GM18505 (cell line): ENCODE data around the gene F5.

Experiments used
- ATAC-seq: cut with Tn5 transposase; IDR thresholded peaks from one replicate; pipeline ENCODE4 v1.9.1; 2021; ENCODE audit not compliant: unreplicated experiment
- POLR2A ChIP-seq: IDR thresholded peaks from 4 replicates; pipeline ENCODE4 v1.6.1; 2011; ENCODE audit warnings: borderline replicate concordance; ENCODE audit not compliant: insufficient read depth, insufficient read length; ENCODE audit errors: extremely low read depth

Gene F5

DNA sequence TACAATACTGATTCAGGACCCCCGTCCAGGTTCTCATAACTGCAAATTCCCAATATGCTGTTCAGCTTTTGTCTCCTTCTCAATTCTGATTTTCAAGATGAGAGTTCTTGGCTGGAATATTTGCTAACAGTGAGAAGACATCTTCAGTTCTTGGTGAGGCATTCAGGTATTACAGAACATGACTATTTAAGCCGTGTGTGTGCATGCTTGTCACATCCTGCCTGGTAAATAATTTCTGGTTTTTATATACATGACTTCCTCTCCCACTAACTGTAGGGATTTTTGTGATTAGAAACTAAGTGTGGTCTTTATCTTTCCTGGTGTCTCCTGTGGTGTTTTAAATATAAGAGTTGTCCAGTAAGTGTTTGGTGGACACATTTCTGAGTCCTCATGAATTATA is 90.4 kb downstream of the F5 start:
- ATAC-seq = no peak
- TF ChIP-seq POLR2A = no peak

DNA sequence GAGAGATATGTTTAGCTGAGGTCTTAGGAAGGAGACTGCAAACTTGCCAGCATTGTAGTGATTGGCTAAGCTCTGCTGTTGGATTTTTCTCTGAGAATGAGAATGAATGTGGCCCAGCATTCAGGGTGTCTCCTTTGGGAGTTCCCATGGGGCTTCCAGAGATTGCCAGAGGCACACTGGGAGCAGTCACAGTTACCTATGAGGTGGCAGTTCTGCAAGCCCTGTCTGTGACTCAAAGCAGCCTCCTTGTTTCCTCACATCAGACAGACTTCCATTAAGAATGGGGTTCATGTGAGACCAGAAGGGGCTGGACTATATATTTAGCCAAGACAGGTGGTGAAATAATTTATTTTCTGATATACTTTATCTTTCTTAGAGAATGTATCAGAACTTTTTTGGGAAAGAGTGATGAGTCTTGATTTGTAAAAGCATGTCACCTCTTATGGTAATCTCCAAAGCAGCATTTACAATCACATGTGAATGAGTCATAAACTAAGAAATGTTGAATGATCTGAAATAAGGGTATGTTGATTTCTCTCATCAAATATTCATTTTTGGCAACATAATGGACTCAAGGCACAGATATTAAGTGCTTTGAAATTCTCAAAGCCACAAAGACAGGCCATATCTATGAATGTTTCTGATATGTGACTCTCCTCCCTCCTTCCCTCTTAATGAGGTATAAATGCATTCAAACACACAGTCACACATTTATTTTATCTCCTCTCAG is 91.1 kb downstream of the F5 start:
- no peak for ATAC-seq
- TF ChIP-seq POLR2A = no peak

DNA sequence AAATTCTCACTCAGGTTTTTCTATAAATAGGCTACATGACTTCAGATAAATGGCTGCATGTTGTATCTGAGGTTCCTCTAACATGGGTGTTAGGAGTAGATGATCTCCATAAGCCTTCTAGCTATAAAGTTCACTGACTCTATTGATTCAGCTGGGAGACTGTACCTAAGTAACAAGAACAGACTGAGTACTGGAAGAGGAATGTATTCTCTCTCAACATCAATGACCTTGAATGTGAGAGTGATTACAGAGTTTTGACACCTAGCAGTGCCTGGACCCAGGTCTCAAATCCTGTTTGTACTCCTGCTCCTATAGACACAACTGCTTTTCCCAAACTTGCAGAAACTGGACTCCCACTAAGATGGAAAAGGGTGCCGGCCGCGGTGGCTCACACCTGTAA is 91.9 kb downstream of the F5 start:
- no peak for TF ChIP-seq POLR2A

DNA sequence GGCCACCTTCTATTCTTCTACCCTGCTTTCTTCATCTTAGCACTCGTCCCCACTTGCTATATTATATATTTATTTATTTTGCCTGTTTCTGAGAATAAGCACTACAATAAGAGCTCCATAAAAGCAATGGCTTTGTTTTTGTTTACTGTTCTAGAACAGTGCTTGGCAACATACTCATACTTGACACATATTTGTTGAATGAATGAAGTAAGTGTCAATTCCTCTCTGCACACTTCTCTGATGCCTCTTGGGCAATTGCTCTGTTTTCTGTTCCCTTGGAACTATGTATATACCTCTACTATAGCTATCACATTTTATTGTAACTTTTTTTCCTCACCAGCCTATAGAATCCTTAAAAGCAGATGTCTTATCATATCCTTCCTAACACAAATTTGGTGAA is 93.0 kb downstream of the F5 start:
- no peak for TF ChIP-seq POLR2A
- no peak for ATAC-seq

More for the DNA sequence above, 91.9 kb downstream of the F5 start:
- no peak for ATAC-seq

DNA sequence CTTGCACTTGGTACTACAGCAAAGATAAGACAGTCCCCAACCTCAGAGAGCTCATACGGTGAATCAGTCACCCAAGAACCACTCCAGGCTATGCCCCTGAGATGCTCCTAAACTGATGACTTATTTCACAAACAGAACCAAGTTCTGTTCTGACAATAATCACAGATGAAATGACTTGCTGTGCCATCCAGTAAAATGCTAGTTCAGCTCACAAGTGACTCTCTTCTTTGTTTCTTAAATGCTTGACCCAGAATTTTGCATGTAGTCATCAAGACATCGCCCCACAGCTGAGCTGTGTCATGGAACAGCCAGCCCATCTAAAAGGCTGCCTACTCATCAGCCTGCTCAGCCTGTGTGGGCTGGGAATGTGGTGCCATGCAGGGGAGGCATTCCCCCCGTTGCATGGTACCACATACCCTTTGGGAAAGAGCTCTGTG is 94.4 kb downstream of the F5 start:
- peak; percentile 49 for ATAC-seq
- TF ChIP-seq POLR2A = no peak

DNA sequence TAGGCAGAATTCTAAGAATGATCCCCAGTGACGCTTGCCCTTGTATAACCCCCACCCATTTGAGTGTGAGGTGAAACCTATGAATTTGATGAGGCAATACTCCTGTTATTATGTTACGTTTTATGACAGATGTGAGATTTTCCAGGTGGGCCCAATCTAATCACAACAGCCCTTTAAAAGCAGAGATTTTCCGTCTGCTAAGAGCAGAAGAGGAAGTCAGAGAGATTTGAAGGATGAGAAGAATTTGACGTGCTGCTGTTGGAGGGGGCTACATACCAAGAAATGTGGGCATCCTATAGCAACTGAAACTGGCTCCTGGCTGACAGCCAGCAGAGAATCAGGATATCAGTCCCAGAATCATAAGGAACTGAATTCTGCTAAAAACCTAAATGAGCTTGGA is 98.1 kb downstream of the F5 start:
- no peak for ATAC-seq
- TF ChIP-seq POLR2A = no peak

DNA sequence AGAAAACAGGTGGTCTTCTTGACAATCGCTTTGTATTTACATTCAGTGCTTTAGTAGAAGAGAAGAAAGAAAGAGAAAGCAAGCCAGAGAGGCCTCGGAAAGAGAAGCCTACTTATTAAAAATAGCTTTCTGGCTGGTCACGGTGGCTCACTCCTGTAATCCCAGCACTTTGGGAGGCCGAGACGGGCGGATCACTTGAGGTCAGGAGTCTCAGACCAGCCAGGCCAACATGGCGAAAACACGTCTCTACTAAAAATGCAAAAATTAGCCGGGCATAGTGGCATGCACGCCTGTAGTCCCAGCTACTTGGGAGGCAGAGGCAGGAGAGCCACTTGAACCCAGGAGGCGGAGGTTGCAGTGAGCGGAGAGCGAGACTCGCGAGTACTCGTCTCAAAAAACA is 98.7 kb downstream of the F5 start:
- no peak for TF ChIP-seq POLR2A
- ATAC-seq = no peak

DNA sequence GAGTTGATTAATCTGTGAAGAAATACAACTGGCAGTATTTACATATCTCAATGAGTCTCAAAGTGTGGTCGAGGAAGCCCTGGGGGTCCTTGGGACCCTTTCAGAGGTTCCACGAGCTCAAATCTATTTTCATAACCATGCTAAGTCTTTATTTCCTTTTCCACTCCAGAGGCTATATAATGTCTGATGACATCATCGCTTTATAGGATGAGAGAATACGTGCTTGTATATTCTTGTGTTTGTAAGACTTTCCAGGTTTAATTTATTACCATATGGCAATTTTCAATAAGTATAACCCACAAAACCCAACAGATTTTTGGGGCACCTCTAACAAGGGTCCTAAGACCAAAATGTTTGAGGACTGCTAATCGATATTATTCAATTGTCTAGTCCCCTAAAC is 99.1 kb downstream of the F5 start:
- no peak for TF ChIP-seq POLR2A
- ATAC-seq = no peak

DNA sequence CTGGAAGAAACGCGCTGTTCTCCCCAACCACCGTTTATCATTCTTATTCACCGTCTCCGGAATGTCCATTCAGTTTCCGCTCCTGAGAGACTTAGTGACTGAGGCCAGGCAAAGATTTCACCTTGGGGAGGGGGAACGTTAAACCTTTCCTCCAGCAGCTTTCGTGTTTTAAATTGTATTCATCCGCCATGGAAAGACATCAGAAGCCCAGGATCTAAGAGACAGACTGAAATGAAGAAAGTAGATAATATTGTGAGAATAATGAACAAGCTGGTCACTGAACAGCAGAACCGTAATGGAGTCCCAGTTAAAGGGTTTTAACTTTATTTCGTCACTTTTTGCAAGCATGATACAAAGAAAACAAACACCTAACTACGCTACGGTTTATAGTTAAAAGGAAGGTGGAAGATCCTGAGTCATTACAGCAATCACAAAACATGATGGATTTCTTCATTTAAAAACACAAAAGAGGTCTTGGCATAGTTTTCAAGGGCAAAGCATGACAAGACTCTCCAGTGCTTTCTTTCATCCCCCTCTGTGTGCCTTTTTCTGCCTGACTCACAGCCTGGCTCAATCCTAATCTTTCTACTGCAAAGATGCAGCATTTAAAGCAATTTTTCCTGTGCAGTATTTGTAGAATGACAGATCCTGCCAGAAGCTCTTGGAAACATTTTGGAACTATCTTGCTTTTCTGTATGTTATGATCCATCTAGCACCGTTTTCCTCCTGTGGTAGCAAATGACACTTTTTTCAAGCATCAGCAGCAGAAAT is 99.8 kb downstream of the F5 start:
- TF ChIP-seq POLR2A = no peak
- no peak for ATAC-seq

DNA sequence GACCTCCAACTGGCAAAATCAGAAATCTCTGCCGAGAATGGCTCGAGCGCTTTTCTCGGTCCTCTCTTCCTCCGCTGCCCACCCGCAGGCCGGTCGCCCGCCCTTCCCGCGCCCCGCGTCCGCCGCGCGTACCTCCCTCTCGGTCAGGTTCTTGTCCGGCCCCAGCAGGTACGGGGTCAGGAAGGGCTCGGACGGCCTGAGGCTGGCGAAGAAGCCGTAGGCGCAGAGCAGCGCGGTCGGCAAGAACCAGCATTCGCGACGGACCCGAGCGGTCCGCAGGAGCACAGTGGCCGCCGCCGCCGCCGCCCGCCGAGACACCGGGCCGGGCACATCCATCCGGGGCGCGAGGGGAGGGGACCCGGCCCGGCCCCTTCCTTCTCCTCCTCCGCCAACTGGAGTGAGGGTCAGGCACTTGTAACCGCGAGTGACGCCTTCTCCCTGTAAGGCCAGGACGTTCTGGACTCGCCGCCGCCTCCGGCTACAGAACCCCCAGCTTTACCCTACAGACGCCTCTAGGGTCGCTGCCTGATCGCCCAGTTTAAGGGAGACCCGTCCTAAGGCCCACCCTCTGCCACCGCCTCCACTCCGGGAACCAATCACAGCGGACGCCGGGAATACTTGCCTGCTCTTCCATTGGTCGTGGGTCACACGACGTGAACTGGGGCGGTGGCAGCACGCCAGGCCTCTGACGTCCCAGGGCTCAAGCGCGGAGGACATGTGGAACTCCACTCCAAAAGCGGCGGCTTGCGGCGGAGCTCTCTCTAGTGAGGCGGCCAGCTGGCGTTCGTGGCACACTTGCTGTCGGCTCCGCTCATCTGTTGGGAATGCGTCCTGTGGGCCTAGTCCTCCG is 100.6 kb downstream of the F5 start, which contains the start of gene SLC19A2:
TSS of gene SLC19A2 (minus strand) at position 514 of the 850 bp plus-strand sequence. CDS start at position 336, 178 bp downstream.
- ATAC-seq = peak; percentile 98
- TF ChIP-seq POLR2A = peak; percentile 88

DNA sequence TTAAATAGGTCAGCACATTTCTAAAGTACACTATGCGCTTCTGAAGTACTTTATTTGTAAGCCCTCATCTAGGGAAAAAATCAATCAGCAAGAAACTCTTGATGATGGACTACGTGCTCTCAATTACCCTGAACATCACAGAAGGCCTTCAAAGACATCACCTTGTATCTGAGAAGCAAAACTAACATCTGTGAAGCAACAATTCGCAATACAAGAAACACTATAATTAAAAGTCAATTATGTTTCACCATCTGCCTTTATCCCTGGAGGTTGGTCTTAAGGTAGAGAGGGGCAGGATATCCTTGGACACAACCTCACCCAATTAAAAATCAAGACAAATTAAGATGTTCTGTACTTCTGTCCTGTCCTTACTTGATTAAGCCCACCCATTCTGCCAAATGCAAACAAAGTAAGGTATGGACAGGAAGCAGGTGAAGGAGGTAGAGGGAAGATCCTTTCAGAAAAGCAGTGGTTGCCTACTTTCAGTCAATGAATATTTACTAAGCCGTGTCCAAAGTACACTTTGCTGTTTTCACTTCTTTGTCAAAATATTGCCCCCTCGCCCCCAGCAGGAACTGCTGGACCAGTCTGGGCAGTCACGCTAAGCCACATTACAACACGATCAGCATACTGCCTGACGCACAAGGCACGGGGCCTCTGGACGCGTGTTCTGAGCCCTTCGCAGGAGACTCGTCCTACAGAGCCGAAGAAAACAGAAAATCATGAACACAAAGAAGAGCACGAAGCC is 101.4 kb downstream of the F5 start:
- TF ChIP-seq POLR2A = no peak
- peak; percentile 26 for ATAC-seq

DNA sequence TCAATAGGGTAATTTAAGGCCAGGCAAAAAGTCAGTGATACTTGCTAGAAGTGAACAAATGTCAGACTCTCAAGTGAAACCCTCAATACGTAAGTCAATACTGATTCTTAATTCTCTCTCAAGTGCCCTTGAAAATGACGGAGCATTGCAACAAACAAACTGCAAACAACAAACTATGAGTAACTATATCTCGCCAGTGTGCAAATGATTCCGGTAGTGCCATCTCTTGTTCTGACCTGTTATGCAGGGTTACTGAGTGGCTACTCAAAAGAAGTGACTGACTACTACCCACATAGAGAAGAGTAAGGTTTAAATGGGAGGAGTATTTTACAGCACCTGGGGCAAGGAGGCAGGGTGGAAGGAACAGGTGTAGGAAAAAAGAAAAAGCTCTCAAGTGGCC is 102.2 kb downstream of the F5 start:
- no peak for TF ChIP-seq POLR2A
- ATAC-seq = no peak

DNA sequence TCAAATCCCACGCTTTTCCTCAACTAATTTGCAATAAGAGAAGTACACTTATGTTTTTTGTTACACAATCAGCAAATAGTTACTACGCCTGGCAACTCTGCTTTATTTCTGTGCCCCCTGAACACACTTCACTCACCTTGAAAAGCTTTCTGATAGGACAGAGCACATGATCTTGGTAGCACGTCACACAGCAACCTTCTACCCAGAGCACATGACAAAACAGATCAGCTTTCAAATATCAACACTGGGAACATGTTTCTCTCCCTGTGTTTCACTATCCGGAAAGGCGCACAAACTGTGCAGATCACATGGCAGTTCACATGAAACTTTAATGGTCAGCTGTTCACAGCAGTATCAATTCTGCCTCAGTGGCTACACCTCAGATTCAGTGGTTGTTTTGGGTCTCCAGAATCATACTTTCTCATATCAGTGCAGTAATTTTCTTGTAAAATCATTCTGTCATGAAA is 102.7 kb downstream of the F5 start:
- TF ChIP-seq POLR2A = no peak
- no peak for ATAC-seq

DNA sequence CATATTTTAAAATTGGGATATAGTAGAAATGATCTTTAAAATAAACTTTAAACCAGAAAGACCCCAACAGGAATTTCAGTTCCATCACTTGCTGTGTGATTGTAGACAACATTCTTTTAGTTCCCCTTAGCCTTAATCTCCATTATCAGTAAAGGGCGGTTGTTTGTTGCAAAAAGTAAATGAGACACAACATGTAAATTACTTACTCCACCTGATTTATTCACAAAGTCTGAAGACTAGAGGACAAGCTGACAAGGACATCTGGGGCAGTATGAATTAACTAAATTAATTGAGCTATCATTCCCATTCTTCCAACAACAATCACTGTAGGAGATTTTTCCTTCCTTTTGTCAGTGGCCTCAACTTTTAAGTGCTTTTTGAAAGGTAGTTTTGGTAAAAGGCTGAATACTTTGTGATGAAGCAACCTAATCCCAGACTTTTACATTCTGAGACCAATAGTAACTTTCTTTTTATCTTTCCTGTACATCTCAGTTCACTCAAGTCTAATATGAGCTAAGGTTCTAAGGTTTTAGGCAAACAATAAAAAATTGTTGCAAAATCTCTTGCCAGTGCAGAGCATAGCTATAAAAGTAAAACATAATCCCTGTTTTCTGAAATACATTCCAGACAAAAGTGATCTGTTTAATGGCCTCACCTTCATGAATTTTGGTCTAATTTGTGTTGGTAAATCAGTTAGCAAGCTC is 106.8 kb downstream of the F5 start:
- no peak for TF ChIP-seq POLR2A
- no peak for ATAC-seq
